Hepatocyte (in vitro differentiated cells): ENCODE data around the gene ZDHHC5.

Experiments used
- EZH2 ChIP-seq: fragments of 200-600 bp; sonication (generic); IDR thresholded peaks from 2 replicates; pipeline ENCODE4 v1.6.1; 2016; ENCODE audit warnings: antibody characterized with exemption, mild to moderate bottlenecking, borderline replicate concordance
- EZH2phosphoT487 ChIP-seq: fragments of 200-600 bp; sonication (generic); IDR thresholded peaks from one replicate; pipeline ENCODE4 v1.6.1; 2018; ENCODE audit warnings: antibody characterized with exemption, mild to moderate bottlenecking, low read depth, moderate library complexity; ENCODE audit not compliant: unreplicated experiment, severe bottlenecking
- TF ChIP-seq, protein P1 (sequence below): fragments of 200-600 bp; sonication (generic); IDR thresholded peaks from 2 replicates; pipeline ENCODE4 v1.5.1; 2016; ENCODE audit warnings: antibody characterized with exemption, mild to moderate bottlenecking; ENCODE audit not compliant: poor library complexity

DNA sequence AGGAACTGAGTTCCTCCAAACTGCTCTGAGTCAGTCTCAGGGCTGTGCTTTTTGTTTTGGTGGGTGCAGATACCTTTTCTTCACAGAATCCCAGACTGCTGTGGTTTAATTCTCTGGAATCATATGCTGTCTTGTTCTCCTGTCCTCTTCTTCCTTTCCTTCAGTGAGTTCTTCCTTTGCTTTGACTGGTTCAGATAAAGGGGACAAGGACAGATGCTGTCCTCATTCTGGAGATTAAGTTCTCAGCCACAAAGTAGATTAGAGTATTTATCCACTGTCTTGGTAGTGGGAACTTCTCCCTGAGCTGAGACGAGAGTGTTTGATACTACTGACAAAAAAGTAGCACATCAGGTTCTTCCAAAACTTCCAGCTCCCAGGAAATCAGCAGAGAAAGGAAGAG lies 13.3 kb downstream of the ZDHHC5 start:
- TF ChIP-seq, protein P1, sequence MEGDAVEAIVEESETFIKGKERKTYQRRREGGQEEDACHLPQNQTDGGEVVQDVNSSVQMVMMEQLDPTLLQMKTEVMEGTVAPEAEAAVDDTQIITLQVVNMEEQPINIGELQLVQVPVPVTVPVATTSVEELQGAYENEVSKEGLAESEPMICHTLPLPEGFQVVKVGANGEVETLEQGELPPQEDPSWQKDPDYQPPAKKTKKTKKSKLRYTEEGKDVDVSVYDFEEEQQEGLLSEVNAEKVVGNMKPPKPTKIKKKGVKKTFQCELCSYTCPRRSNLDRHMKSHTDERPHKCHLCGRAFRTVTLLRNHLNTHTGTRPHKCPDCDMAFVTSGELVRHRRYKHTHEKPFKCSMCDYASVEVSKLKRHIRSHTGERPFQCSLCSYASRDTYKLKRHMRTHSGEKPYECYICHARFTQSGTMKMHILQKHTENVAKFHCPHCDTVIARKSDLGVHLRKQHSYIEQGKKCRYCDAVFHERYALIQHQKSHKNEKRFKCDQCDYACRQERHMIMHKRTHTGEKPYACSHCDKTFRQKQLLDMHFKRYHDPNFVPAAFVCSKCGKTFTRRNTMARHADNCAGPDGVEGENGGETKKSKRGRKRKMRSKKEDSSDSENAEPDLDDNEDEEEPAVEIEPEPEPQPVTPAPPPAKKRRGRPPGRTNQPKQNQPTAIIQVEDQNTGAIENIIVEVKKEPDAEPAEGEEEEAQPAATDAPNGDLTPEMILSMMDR = no peak
- no peak for TF ChIP-seq EZH2
- TF ChIP-seq EZH2phosphoT487 = no peak
